Testis (tissue), 2 donors: ENCODE data around the gene CDH23.

Experiments
- POLR2A ChIP-seq: fragments of 450-650 bp; IDR thresholded peaks from one replicate; pipeline ENCODE4 v1.6.1; 2017; ENCODE audit warnings: antibody characterized with exemption, mild to moderate bottlenecking, moderate library complexity
- TF ChIP-seq, protein P1 (sequence below), 3 experiments: fragments of 450-650 bp in 2 of 3; fragments of 200-600 bp in 1 of 3; sonication (generic) in 1 of 3; IDR thresholded peaks; one replicate each; pipeline ENCODE4 v1.5.1; 2016 to 2019; ENCODE audit warnings: antibody characterized with exemption in 3 of 3, mild to moderate bottlenecking in 2 of 3, moderate library complexity in 1 of 3

DNA sequence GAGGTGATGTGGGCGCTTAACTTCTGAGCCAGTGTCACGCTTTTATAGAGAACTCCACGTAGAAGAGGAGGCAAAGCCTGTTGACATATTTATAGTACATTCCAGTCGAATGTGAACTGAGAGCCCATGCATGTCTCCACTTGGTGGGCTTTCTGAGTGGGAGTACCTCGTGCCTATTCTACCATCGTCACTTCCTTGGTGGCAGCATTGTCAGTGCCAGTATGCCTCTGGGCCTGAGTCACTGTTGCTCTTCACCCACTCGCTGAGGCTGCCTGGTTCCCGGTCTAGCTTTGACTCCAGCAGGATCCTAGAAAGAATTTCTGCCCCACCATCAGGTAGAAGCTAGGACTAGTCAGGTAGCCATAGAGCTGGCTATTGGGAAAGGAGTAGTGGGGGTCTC, 30.0 kb upstream of the CDH23 start:
- TF ChIP-seq, protein P1, sequence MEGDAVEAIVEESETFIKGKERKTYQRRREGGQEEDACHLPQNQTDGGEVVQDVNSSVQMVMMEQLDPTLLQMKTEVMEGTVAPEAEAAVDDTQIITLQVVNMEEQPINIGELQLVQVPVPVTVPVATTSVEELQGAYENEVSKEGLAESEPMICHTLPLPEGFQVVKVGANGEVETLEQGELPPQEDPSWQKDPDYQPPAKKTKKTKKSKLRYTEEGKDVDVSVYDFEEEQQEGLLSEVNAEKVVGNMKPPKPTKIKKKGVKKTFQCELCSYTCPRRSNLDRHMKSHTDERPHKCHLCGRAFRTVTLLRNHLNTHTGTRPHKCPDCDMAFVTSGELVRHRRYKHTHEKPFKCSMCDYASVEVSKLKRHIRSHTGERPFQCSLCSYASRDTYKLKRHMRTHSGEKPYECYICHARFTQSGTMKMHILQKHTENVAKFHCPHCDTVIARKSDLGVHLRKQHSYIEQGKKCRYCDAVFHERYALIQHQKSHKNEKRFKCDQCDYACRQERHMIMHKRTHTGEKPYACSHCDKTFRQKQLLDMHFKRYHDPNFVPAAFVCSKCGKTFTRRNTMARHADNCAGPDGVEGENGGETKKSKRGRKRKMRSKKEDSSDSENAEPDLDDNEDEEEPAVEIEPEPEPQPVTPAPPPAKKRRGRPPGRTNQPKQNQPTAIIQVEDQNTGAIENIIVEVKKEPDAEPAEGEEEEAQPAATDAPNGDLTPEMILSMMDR (IDR thresholded peaks at IDR 0.05) = no peak
- TF ChIP-seq POLR2A = no peak
